Spinal cord (tissue), 10 donors: ENCODE data around the gene GRK4. TPM values are rescaled to one million over a fixed set of nuclear protein-coding genes. Genes with fewer than 3 reads are reported as not detected.

Experiments used
- DNase-seq, 6 donors: peaks; one replicate each; pipeline versions ENCODE4 v3.0.0 to v3.0.0-alpha.2; 2013 to 2015; ENCODE audit warnings: low spot score in 6 of 6, low read depth in 4 of 6
- H3K27ac ChIP-seq: one replicate; pipeline ENCODE4 v1.5.1; 2013; ENCODE audit warnings: low read depth, low read length, control low read depth
- H3K27me3 ChIP-seq: one replicate; pipeline ENCODE4 v1.6.1; 2013; ENCODE audit warnings: low read length; ENCODE audit not compliant: control insufficient read depth, insufficient read depth
- H3K36me3 ChIP-seq: one replicate; pipeline ENCODE4 v1.6.1; 2013; ENCODE audit warnings: low read length; ENCODE audit not compliant: control insufficient read depth, insufficient read depth
- H3K4me1 ChIP-seq: one replicate; pipeline ENCODE4 v1.6.1; 2013; ENCODE audit warnings: low read length; ENCODE audit not compliant: control insufficient read depth, insufficient read depth
- H3K4me3 ChIP-seq: one replicate; pipeline ENCODE4 v1.5.1; 2013; ENCODE audit warnings: low read depth, low read length, control low read depth
- H3K9me3 ChIP-seq: one replicate; pipeline ENCODE4 v1.6.1; 2013; ENCODE audit warnings: low read length; ENCODE audit not compliant: control insufficient read depth, insufficient read depth
- WGBS: methylation state at CpG from one replicate; pipeline ENCODE4 v1.1.5; 2013; ENCODE audit warnings: missing lambda C conversion rate; ENCODE audit not compliant: insufficient coverage; 5-methylcytosine and 5-hydroxymethylcytosine counted together
- polyA plus RNA-seq, 2 donors: library from polyadenylated mRNA; unstranded; fragments of 120-200 nt; gene quantifications; one replicate each; pipeline ENCODE4 v1.2.1, GENCODE V29; 2013; ENCODE audit not compliant: insufficient read length in 2 of 2
- total RNA-seq, 2 donors: library from RNA; depleted of rRNA in 1 of 2; stranded (reverse); fragments of 120-200 nt in 1 of 2; fragments of >200 nt in 1 of 2; gene quantifications; one replicate each; pipeline versions ENCODE4 v1.2.3 to v1.2.4, GENCODE V29; 2013 to 2014
- donor health status: healthy.

GRK4 gene
- total and polyA plus RNA-seq, 4 donors, result 14.7 to 40.8 (median 23.8) TPM

DNA sequence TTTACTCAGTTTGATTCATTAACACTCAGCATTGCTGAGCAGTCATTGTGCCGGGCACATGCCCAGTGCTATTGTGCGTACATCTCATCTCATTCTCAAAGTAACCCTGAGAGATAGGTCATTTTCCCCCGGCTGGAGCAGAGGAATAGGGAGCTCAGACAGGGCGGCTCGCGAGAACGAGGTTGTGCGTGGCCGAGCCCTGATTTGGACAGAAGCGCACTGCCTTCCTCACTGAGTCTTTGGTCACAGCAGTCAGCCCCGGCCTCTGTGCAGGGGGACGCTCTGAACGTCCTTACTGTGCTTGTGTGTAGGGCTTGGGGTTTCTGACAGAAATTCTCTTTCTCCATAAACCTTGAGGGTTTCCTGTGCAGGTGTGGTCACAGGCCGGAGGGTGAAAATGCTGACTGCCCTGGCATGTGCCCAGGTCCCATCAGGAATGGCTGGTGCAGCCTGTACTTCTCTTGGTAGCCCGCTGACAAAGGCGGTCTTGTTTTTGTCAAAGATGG is 39.6 kb upstream of the GRK4 start:
- Histone ChIP-seq H3K27ac (no peak overlapping the region), H3K36me3 (peaks cover 57% of the 10 kb centered on the region), H3K4me3 (no peak overlapping the region), H3K27me3 (no peaks in the 10 kb centered on the region), H3K9me3 (no peaks in the 10 kb centered on the region), H3K4me1 (peaks cover 20% of the 10 kb centered on the region)
- WGBS, result 59% methylated on average over 14 of the region's 16 CpGs
- DNase-seq, result no peak

DNA sequence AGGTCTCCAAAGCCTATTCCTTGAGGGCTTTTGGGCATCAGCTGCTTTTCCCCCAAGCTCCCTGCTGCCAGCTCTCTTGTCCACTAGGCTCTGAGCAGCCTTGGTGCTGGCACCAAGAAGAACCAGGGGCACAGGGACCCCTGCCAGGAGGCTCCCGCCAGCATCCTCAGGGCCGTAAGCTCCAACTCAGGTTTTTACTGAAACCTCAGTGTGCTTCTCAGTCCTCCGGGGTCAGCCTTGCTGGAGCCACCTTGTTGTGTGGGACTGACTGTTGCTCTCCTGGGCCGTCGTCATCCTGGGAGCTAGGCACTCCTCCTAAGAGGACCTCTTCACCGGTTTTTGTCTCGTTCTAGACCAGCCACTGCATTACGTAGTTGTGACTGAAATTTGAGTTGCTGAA is 39.1 kb upstream of the GRK4 start:
- H3K27ac ChIP-seq, result no peak overlapping the region

DNA sequence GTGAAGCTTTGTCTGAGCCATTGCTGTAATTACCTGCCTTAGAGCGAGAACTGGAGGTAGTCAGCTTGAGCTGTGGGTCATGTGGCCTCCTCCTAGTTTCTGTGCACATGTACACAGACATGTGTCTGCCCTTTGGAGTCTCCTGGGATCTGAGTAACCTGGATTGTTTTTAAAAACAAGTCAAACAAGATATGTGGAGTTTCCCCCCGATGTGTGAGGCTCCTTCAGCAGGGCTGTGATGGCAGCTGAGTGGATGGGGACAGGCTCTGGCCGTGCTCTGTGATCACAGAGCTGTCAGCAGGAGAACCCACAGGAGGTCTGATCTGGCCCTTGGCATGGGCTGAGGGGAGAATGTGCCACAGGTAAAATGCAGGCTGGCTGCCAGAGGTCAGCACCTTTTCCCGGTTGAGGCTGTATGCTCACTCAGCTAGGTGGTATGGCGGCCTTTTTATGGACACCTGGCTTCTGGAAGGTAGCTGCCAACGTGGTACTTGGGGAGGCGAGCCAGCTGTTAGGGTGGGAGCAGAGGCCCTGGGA is 38.5 kb upstream of the GRK4 start:
- Histone ChIP-seq H3K27me3 (no peaks in the 10 kb centered on the region), H3K4me3 (no peak overlapping the region), H3K9me3 (no peaks in the 10 kb centered on the region), H3K36me3 (peaks cover 67% of the 10 kb centered on the region), H3K4me1 (peaks cover 20% of the 10 kb centered on the region), H3K27ac (no peak overlapping the region)
- WGBS, result 91% methylated on average over 6 of the region's 7 CpGs
- no peak for DNase-seq

More for the DNA sequence above, 39.1 kb upstream of the GRK4 start:
- H3K9me3 ChIP-seq, result no peaks in the 10 kb centered on the region
- peaks cover 62% of the 10 kb centered on the region for H3K36me3 ChIP-seq
- peaks cover 20% of the 10 kb centered on the region for H3K4me1 ChIP-seq
- no peak for DNase-seq
- H3K27me3 ChIP-seq, result no peaks in the 10 kb centered on the region
- H3K4me3 ChIP-seq, result no peak overlapping the region
- WGBS, result 81% methylated on average over 7 of the region's 8 CpGs

- WGBS, result 91% methylated on average over 3 of the region's 5 CpGs
- DNase-seq, result no peak
- Histone ChIP-seq H3K4me3 (no peak overlapping the region), H3K27me3 (no peaks in the 10 kb centered on the region), H3K4me1 (peaks cover 20% of the 10 kb centered on the region), H3K36me3 (peaks cover 73% of the 10 kb centered on the region), H3K9me3 (no peaks in the 10 kb centered on the region), H3K27ac (no peak overlapping the region)
These were observed 37.9 kb upstream of the GRK4 start for GRCh38 chr4:2925496-2925895.

DNA sequence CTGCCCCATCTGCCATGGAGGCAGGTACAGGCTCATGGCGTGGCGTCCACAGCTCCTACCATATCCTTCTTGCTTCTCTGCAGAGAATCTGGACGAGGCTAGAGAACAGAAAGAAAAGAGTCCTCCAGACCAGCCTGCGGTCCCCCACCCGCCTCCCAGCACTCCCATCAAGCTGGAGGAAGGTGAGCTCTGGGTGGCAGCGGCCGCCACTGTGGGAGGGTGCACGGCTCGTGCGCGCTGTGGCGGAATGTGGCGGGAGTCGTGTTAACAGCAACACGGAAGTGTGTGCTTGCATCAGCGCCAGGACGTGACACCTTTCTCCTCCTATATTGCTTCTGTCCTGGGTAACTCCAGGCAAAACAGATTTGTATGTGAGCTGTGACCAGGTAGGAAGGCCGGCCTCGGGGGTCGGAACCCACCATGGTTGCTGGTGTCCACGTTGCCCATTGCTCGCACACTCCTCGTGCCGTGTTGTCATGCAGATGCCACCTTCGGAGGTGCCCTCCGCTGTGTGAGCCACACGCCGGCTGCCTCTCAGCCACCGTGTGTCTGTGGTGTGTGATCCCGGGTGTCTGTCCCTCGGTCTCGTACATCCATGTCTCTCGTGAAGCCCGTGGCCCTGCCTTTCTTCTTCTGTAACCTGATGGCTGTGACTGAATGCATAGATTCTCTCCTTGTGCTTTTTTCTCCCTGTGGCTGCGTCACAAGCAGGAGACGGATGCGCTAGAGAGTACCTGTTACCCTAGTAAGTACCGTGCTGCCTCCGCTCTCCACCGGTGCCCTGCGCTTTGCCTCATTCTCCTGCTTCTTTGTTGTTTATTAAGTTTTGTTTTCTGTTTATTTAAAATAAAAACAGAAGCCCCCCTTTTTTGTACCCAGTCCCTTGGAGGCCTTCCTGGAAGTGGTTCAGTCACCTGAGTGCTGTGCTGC is 37.2 kb upstream of the GRK4 start:
- Histone ChIP-seq H3K27me3 (no peaks in the 10 kb centered on the region), H3K4me3 (no peak overlapping the region), H3K27ac (no peak overlapping the region), H3K9me3 (no peaks in the 10 kb centered on the region), H3K36me3 (peaks cover 80% of the 10 kb centered on the region), H3K4me1 (peaks cover 20% of the 10 kb centered on the region)
- WGBS, result 95% methylated on average over 29 of the region's 41 CpGs
- no peak for DNase-seq

DNA sequence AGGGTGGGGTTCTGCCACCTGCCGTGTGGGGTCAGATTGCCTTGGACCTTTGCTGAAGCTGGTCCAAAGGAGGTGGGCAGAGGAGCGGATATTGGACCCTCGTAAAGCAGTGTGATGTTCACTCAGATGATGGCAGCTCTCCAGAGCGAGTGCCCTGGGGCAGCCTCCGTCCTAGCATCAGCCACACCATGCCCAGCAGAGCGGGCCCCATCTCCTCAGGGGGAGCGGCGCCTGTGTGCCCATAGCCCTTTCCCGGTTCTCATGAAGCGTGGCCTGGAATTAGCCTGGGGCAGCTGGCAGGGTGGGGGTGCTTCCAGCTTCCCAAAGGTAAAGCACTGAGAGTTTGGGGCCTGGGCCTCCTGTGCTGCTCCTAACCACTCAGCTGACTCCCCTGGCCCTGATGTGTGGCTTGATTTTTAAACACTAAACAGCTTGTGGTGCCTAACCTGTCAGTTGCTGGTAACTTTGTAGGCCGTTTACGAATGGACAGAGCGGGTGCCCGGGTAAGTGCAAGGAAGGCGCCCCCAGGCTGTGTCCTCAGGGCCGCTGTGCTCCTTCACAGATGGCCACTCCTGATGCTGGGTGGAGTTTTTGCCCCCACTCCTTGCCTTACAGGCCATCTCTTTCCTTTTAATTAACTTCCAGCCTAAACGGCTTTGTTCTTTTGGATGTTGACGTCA is 36.2 kb upstream of the GRK4 start:
- no peak for DNase-seq
- WGBS, result 90% methylated on average over 11 of the region's 18 CpGs
- Histone ChIP-seq H3K27ac (no peak overlapping the region), H3K4me3 (no peak overlapping the region), H3K4me1 (peaks cover 28% of the 10 kb centered on the region), H3K9me3 (no peaks in the 10 kb centered on the region), H3K36me3 (peaks cover 90% of the 10 kb centered on the region), H3K27me3 (no peaks in the 10 kb centered on the region)

GRCh38 chr4:2927696-2928075 is 35.7 kb upstream of the GRK4 start:
- H3K4me3 ChIP-seq, result no peak overlapping the region
- 90% methylated on average over 9 of the region's 12 CpGs for WGBS
- no peak overlapping the region for H3K27ac ChIP-seq
- no peaks in the 10 kb centered on the region for H3K27me3 ChIP-seq
- no peak for DNase-seq
- peaks cover 95% of the 10 kb centered on the region for H3K36me3 ChIP-seq
- no peaks in the 10 kb centered on the region for H3K9me3 ChIP-seq
- H3K4me1 ChIP-seq, result peaks cover 33% of the 10 kb centered on the region

DNA sequence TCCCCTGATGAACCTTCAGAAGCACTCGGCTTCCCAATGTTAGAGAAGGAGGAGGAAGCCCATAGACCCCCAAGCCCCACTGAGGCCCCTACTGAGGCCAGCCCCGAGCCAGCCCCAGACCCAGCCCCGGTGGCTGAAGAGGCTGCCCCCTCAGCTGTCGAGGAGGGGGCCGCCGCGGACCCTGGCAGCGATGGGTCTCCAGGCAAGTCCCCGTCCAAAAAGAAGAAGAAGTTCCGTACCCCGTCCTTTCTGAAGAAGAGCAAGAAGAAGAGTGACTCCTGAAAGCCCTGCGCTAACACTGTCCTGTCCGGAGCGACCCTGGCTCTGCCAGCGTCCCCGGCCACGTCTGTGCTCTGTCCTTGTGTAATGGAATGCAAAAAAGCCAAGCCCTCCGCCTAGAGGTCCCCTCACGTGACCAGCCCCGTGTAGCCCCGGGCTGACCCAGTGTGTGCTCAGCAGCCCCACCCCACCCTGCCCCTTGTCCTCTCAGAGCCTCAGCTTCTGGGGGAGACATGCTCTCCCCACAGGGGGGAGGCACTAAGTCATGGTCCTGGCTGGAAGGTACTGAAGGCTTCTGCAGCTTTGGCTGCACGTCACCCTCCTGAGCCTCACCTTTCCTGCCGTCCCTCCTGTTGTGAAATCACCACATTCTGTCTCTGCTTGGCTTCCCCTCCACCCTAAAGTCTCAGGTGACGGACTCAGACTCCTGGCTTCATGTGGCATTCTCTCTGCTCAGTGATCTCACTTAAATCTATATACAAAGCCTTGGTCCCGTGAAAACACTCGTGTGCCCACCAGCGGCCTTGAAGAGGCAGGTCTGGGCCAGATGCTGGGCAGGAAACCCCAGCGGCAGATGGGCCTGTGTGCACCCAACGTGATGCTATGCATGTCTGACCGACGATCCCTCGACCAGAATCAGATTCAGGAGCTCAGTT is 34.9 kb upstream of the GRK4 start:
- no peaks in the 10 kb centered on the region for H3K9me3 ChIP-seq
- DNase-seq, result no peak
- H3K36me3 ChIP-seq, result peaks cover 95% of the 10 kb centered on the region
- no peaks in the 10 kb centered on the region for H3K27me3 ChIP-seq
- no peak overlapping the region for H3K27ac ChIP-seq
- no peak overlapping the region for H3K4me3 ChIP-seq
- WGBS, result 87% methylated on average over 27 of the region's 32 CpGs
- H3K4me1 ChIP-seq, result peaks cover 36% of the 10 kb centered on the region

DNA sequence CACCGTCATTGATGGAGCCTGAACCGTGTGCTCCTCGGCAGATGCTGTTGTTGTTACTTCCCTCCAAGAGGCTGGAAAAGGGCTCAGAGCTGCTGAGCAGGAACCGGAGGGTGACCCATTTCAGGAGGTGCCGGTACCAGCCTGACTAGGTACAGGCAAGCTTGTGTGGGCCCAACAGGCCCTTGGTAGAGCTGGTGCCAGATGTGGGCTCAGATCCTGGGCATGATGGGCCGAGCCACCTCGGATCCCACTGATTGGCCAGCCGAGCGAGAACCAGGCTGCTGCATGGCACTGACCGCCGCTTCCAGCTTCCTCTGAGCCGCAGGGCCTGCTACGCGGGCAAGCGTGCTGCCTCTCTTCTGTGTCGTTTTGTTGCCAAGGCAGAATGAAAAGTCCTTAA is 33.9 kb upstream of the GRK4 start:
- 90% methylated on average over 16 of the region's 16 CpGs for WGBS
- Histone ChIP-seq H3K36me3 (peaks cover 88% of the 10 kb centered on the region), H3K27ac (no peak overlapping the region), H3K4me1 (peaks cover 32% of the 10 kb centered on the region), H3K9me3 (no peaks in the 10 kb centered on the region), H3K27me3 (no peaks in the 10 kb centered on the region), H3K4me3 (no peak overlapping the region)
- DNase-seq, result no peak
